ENCODE data around the gene CD3E.

The CD3E gene

GRCh38 chr11:118341815-118342489 is 37.4 kb downstream of the CD3E start:
- no peak for DNase-seq (ENCODE audit: low read depth)
- no peak for TF ChIP-seq CTCF (conservative IDR thresholded peaks at IDR 0.05; ENCODE audit: control insufficient read depth, insufficient read depth, low read depth, low read length)
- H3K4me3 ChIP-seq (ENCODE audit: control insufficient read depth, low read depth, low read length): no peak overlapping the region

GRCh38 chr11:118342503-118343161 is 38.1 kb downstream of the CD3E start, which contains the start of gene CD3D:
TSS of gene CD3D (minus strand) at chr11:118342705. CDS start at chr11:118342607, 98 bp downstream.
- no peak for TF ChIP-seq CTCF (conservative IDR thresholded peaks at IDR 0.05; ENCODE audit: control insufficient read depth, insufficient read depth, low read depth, low read length)
- DNase-seq (ENCODE audit: low read depth): no peak
- no peak within 1 kb of the TSS for H3K4me3 ChIP-seq (ENCODE audit: control insufficient read depth, low read depth, low read length)

- no peak for DNase-seq (ENCODE audit: low read depth)
- TF ChIP-seq CTCF (conservative IDR thresholded peaks at IDR 0.05; ENCODE audit: control insufficient read depth, insufficient read depth, low read depth, low read length): no peak
- H3K4me3 ChIP-seq (ENCODE audit: control insufficient read depth, low read depth, low read length): no peak overlapping the region
Measured at GRCh38 chr11:118343248-118343647, 38.7 kb downstream of the CD3E start.

- DNase-seq (ENCODE audit: low read depth): no peak
- H3K4me3 ChIP-seq (ENCODE audit: control insufficient read depth, low read depth, low read length): no peak within 1 kb of the TSS
- no peak for TF ChIP-seq CTCF (conservative IDR thresholded peaks at IDR 0.05; ENCODE audit: control insufficient read depth, insufficient read depth, low read depth, low read length)
Measured at GRCh38 chr11:118343981-118344515, 39.5 kb downstream of the CD3E start, which contains the start of gene CD3G. TSS of gene CD3G (plus strand) at chr11:118344344. CDS start at chr11:118344424, 80 bp downstream.

GRCh38 chr11:118349475-118349874 is 44.9 kb downstream of the CD3E start:
- H3K4me3 ChIP-seq (ENCODE audit: control insufficient read depth, low read depth, low read length): no peak overlapping the region
- DNase-seq (ENCODE audit: low read depth): no peak

More at GRCh38 chr11:118349475-118349874, 44.9 kb downstream of the CD3E start:
- TF ChIP-seq CTCF (conservative IDR thresholded peaks at IDR 0.05; ENCODE audit: control insufficient read depth, insufficient read depth, low read depth, low read length): no peak

All from fibroblast of mammary gland (primary cell).